ENCODE results near the gene RASSF4.

GRCh38 chr10:44986670-44987069, 27.1 kb downstream of the RASSF4 start:
- TF ChIP-seq CTCF (IDR thresholded peaks at IDR 0.05): no peak
- TF ChIP-seq POLR2A (IDR thresholded peaks at IDR 0.05): no peak

All from body of pancreas (tissue), 4 donors.